Activated T-cell treated with anti-CD3 and anti-CD28 coated beads for 4 hours (primary cell): ENCODE results near the gene TSPAN11.
"Not testable (repeated sequence)": the region's sequence is repeated elsewhere in the genome, so short reads cannot be mapped to it uniquely, and the experiment has no call there.

ENCODE experiments used
- DNase-seq: peaks from one replicate; pipeline ENCODE4 v3.0.0-alpha.2; 2020

Gene TSPAN11, protein sequence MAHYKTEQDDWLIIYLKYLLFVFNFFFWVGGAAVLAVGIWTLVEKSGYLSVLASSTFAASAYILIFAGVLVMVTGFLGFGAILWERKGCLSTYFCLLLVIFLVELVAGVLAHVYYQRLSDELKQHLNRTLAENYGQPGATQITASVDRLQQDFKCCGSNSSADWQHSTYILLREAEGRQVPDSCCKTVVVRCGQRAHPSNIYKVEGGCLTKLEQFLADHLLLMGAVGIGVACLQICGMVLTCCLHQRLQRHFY

DNA sequence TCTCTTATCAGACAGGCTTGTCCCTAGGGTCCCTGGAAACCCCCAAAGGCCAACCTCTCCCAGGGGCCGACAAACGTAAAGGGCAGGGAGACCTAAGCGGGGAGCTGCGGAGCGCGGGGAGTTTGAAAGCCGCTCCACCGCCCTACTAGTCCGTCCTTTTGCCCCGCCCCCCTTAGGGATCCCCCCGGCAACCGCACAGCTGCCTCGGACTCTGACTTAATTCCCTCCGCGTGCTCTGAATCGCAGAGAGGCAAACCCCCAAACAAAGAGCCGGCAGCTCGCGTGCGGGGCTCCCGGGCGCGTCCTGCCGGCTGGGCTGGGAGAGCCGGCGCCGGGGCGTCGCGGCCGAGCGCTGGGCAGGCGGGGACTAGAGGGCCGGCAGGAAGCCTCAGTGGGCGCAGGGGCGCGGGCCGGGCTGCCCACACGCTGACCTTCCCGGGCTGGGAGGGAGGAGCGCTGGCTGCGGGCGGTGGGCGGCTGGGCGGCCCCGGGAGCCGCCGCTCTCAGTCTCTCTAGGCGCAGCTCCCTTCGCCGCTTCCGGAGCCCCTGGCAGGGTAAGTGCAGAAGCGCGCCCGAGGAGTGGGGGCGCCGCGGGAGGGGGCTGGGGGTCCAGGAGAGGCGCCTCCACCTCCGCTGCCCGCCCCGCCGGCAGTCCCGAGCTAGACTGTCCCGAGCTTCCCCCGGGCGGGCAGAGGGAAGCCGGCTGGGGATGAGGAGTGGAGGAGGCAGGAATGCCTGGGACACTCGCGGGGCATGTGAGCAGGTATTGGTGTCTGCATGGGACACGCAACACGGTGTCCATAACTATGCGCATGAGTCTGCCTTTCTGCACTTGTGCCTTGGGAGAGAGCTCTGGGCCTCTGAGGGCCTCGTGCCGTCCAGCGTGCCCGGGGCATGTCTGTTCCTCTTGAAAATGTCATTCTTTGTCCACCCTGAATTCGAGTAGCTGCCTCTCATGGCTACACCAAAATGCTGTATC is at the start of gene TSPAN11:
Gene TSPAN11, plus strand, starts transcription at position 506 of the 979 bp plus-strand sequence. CDS start 27,244 bp downstream, outside the sequence.
- DNase-seq, result no peak

DNA sequence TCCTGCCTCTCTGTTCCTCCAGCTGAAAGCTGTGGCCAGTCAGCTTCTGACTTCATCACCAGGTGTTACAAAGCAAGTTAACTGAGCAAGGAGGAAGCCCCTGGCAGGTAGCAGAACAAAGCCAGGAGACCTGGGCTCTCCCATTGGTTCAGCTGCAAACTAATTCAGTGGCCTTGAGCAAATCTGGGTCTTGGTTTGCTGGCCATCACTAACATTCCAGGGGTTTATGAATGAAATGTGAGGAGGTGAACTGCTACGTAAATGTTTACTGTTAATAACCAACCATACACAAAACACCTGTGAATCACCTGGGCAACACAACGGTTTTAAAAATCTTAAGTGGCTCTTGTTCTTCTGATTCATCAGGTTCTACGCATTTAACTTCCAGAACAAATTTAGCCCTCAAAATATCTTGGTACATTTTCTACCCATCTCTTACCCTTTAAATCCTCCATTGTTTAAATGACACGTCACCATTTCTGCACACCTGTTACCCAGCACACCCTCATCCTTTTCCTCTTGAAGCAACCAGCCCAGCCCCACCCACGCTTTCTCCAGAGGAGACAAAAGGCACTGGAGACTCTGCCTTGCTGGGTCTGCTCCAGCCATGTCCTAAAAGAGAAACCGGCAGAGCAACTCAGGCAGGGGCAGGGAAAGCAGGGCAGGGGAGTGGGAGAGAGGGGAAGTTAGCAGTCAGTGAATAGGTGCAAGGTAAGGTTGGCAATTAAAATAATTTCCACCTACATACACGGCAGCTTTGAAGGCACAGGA is 49.3 kb upstream of the TSPAN11 start:
- no peak for DNase-seq

DNA sequence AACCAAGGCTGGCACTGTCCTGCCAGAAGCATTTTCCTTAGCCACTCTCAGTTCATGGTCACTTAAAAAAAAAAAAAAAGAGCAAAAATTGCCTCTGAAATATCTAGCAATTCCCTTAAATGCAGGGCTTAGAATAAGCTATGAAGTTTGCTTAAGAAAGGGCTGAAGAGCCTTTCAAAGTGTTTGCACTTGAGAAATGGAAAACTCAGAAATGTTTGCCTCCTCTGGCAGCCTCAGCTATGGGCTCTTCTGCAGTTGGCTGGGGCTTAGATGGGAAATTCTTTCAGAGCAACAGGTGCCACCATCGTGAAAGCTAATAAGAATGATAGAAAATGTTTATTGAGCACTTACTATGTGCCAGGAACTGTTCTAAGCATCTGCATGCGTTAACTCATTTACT is 48.5 kb upstream of the TSPAN11 start:
- no peak for DNase-seq

DNA sequence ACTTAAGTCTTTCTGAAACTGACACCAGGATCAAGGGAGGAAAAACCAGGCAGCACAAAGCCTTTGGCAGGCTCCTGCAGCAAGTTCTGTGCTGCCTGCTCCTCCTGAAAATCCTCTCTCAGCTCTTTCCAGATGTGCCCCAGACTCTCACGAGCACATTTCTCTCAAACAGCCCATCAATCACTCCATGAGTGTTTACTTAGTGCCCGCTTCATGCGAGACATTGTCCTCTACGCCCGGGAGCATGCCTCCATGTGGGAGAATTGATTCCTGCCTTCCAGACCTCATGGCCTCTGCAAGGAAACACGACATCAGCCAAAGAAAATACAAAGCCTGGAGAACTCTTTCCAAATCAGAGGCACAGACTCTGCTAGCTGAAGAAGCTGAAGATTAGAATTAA is 46.5 kb upstream of the TSPAN11 start:
- DNase-seq, result no peak

DNA sequence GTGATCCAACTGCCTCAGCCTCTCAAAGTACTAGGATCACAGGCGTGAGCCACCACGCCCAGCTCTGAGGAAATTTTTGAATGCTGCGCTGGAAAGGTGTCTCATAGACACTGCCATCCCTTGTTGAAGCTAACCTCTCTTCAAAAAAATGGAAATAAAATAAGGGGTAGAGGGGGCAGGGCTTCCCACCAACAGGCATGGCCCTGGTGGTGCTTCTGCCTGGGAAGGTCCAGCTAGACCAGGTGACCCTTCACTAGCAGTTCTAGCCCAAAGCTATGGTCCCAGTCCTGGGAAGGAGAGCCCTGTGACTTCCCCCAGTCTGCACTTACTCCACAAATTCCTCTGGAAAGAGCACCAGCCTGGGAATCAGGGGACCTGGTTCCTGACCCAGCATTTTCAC is 45.7 kb upstream of the TSPAN11 start:
- DNase-seq, result no peak

DNA sequence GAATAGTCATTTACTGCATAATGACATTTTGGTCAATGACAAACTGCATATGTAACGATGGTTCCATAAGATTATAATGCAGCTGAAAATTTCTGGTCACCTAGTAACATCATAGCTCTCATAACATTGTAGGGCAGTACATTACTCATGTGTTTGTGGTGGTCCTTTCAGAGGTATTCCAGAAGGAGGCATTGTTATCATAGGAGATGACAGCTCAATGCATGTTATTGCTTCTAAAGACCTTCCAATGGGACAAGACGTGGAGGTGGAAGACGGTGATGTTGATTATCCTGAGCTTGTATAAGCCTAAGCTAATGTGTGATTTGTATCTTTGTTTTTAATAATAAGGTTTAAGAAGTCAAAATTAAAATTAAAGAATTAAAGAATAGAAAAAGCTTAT is 43.8 kb upstream of the TSPAN11 start:
- DNase-seq, result no peak

DNA sequence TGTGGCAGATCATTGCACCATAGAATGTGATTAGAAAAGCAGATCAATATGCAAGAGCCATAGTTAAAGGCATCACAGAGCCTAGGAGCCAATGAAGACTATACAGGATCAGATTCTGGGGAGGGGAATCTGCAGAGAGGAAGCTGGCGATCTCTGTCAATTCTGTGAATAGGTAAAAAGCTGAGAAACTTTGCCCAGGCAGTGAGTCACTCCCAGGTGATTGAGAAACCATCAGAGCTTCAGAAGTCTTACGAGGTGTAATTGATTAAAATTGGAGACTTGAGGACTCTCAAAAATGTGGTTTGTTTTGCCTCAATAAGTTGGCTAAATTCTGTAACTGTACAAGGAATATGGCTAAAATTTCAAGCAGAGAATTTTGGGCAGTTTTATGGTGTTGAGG is 41.7 kb upstream of the TSPAN11 start:
- no peak for DNase-seq

DNA sequence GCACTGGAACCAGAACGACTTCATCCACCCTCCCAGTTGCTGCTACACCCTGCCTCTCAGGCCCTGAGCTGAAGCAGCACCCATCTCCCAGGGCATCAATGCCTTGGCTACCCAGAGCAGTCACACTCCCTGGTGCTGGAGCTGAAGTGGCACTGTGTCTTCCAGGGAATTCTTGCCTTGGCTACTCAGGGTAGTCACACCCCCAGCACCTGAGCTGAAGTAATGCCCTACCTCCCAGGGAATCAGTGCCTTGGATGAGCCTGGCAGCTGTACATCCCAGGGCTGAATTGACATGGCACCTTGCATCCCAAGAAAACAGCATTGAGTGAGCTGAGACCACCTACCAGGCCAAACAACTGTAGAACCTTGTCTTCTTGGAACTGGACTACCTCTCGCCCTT is 41.2 kb upstream of the TSPAN11 start:
- no peak for DNase-seq

DNA sequence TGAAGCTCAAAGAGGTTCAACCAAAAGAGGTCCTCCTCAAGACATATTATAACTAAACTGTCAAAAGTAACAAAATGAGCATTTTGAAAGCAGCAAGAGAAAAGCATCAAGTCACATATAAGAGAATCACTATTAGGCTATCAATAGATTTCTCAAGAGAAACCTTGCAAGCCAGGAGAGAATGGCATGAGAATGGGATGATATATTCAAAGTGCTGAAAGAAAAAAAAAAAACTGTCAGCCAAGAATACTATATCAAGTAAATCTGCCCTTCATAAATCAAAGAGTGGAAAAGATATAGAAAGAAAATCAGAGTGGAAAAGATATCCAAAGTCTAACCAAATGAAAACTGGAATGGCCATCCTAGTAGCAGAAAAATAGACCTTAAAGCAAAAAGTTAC is 39.3 kb upstream of the TSPAN11 start:
- DNase-seq, result no peak

DNA sequence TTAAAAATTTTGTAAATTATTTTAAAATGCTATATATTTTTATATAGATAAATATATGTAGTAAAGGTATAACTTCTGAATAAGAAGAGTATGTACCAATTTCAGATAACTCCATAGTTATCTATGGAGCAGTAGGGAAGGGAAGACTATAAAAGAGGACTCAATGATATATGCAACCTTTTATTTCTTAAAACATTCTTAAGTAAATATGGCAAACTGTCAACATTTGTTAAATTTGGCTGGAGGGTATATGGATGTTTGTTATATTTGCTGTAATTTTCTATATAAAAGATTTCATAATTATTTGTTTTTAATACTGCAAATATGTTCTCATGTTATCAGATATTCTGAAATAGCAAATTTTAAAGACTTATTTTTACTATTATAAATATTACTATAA is 38.3 kb upstream of the TSPAN11 start:
- DNase-seq, result no peak

DNA sequence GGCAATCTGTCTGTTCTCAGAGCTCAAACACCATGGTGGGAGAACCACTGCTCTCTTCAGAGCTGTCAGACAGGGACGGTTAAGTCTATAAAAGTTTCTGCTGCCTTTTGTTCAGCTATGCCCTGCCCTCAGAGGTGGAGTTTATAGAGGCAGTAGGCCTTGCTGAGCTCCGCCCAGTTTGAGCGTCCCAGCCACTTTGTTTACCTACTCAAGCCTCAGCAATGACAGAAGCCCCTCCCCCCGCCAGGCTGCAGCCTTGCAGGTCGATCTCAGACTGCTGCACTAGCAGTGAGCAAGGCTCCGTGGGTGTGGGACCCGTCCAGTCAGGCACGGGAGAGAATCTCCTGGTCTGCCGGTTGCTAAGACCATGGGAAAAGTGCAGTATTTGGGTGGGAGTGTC is 32.0 kb upstream of the TSPAN11 start:
- DNase-seq, result not testable (repeated sequence)

DNA sequence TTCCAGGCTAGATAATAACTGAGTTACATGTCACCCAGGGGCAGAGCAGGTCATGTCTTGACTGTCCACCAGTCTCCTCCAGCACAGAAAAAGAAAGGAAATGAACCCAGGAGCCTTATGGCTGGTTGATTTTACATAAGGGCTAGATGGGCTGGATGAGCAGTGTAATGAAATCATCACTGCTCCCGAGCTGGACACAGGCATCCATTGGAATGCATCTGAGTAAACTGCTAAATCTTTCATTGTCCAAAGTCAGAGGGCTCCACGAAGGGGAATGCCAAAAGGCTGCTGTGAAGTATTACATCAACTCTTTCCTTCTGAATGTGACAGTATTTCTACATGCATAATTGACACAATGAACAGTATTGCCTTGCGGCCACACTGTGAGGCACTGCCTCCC is 30.1 kb upstream of the TSPAN11 start:
- DNase-seq, result no peak

DNA sequence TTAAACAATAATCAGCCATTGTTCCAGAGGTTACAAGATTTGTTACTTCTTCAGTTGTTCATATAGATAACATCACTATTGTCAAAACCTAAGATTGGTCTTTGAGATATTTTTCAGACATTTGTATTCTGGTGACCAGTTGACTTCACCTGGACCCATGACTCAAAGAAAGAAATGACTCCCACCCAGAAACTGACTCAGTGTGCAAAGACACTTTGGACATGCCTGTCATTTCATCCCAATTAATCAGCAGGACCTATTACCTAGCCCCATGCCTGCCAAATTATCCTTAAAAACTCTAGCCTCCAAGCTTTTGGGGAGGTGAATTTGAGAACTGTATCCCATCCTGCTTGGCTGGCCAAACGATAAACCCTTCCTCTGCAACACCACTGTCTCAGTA is 27.7 kb upstream of the TSPAN11 start:
- no peak for DNase-seq

DNA sequence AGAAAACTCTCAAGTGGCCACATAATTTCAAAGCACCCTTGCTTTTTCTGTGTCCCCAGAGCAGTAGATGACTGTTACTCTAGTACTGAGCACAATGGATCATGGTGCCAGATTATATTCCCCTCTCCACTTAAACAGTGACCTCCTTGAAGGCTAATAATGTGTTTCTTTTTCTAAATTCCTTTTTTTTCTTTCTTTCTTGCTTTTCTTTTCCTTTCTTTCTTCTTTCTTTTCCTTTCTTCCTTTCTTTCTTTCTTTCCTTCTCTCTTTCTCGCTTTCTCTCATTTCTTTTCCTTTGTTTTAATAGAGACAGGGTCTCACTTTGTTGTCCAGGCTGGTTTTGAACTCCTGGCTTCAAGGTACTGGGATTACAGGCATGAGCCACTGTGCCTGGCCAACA is 26.2 kb upstream of the TSPAN11 start:
- DNase-seq, result no peak

DNA sequence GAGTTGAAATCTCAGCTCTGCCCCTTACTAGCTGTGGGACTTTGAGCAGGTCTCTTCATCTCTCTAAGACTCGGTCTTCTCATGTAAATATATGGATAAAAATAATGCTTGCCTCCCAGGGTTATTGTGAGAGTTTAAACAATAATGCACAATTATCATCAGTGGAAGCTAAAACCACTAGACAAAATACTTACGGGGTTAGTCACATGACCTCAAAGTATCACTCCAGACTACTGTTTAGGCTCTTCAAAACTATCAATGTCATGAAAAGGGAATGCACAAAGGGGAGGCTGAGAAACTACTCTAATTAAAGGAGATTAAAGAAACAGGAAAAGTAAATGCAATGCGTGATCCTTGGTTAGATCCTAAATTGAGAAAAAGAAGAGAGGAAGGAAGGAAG is 24.5 kb upstream of the TSPAN11 start:
- DNase-seq, result no peak

DNA sequence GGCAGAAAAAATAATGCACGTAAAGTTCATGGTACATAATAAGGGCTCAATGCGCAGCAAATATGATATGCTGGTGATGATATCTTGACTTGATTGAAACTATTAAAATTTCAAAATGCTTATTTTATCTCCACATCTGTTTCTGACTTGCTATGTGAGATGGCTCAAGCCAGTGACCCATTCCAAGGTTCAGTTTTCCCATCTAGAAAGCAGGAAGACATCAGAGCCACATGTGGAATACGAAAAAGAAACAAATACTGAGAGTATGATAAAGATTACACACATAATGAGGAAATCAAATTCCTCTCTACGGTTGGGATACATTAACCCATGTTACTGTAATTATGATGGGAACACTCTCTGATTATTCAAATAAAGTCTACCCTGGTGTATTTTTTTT is 24.0 kb upstream of the TSPAN11 start:
- no peak for DNase-seq

DNA sequence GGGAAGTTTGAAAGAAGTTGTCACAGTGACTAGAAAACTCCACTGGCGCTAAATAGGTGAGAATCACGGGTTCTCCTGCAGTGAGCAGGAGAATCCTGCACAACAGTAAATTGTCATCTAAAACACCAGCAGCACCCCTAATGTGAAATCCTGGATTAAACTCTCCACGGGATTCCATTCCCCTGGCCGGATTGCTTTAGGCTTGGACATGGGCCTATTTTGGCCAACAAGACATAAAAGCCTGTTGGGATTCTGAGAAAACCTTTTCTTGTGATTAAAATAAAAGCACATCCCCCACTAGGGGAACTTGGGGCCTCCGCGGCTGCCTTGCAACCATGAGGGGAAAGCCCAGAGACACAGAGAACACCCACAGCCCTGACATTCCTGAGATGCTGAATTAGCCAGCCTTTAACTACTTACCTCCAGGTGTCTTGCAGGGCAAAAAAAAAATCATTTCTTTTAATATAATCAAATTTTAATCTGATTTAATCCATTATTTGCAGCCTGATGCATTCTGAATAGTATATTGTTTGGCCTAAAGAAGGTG is 21.0 kb upstream of the TSPAN11 start:
- DNase-seq, result no peak

DNA sequence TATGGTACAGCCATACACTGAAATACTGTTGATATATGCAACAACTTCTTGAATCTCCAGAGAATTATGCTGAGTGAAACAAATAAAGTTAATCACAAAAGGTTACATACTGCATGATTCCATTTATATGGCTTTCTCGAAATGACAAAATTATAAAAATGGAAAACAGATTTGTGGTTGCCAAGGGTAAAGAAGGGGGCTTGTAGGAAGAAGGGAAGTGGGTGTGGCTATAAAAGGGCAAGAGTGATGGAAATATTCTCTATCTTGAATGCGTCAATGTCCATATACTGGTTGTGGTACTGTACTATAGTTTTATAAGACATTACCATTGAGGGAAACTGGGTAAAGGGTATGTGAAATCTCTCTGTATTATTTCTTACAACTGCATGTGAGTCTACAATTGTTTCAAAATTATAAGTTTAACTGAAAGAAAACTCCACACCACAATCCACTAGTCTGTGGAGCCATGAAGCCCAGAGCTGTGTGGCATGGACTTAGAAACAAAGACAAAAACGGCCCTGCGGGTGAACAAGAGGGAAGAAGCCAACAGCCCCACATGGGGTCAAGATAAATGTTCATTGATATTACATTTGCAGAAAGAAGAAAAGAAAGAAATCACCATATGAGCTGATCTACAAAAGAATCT is 18.3 kb upstream of the TSPAN11 start:
- no peak for DNase-seq

DNA sequence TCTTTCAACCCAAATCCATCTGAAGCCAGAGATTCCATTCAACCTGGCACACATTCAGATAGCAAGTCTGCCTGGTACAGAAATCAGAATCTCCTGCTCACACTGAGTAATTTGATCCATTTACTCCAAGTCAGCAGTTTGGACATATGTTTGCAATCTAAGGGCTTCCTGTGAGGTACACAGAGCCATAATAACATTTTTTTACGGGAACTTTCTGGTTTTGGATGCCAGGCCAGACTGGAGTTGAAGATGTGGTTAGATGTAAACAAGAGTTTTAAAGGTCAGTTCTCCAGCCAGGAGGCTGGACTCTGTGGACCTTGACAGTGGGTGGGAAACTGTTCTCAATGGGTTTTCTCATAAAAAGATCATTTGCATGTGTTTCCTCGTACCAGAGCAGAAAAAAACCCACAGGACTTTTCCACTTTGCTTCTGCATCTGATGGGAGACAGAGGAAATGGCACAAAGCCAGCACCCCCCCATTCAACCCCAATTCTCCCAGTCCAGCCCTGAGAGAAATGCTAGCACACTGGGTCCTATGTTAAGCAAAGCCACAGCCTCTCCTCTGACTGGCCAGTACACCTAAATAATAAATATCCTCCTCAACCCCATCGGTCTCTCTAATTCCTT is 17.7 kb upstream of the TSPAN11 start:
- DNase-seq, result no peak

DNA sequence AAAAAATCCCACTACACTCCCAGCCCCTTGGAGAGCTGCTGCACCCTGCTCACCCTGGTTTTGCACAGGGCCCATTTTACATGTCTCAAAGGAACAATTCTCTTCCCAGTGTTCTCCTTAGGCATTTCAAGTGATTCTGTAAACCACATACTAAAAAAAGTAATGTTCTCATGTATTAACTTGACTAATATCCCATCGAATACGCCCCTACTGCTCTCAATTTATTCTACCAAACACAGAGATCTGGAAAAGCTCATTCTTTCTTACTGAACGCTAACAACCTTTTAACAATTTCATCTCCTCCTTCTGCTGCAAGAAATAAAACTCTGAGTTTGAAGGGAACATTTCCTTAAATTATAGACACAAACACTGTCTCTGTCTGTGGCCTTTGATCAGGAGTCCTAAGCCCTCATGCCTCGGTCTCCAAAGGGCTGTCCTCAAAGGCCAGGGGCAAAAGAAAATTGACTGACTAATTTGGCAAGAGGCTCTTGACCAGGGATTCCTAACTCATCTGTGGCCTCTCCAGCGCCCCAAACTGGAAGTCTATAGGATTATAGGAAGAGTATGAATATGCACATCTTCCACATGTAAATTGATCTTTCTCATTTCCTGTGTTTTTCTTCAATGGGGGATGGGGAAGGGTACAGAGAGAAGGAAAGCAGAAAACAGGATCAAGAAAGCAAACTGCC is 17.1 kb upstream of the TSPAN11 start:
- no peak for DNase-seq

DNA sequence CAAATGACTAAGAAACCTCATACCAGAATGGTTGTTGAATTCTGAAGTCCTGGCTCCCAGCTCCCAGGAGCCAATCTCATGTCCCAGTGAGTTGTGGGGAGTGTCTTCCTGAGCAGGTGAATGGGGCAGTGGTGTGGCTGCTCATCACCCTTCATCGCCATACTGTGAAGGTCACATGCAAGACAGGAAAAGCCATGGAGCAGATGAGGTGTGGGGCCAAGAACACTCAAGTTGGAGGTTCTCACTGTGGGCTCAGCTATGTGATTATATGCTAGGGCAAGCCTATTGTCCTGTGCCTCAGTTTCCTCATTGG is 16.6 kb upstream of the TSPAN11 start:
- no peak for DNase-seq

DNA sequence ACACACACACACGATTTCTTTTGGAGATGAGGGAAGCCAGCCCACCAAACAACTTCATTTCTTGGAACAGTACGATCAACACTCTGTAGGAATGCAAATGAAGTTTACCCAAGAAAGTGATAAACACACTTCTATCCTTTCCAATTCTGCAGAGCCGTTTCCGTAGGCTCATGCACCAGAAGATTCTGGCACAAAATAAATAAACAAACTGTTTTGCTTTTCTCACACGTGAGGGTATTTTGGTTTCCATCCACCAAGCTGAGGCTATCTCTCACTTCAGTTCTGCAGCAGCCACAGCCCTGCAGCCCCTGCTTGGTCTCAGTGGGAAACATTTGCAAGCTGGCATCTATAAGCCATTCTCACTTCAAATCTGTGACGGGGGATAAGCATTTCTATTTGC is 15.3 kb upstream of the TSPAN11 start:
- DNase-seq, result no peak
